ENCODE results near the gene DCLRE1C. TPM values are rescaled to one million over a fixed set of nuclear protein-coding genes. Genes with fewer than 3 reads are reported as not detected.

Gene DCLRE1C
- total and polyA plus RNA-seq, 2 of the 8 experiments (the other 6 are each of a cell fraction or from before 2014, with no cell fraction given): 0.77 to 7.4 TPM

GRCh38 chr10:14982744-14983143, 28.8 kb upstream of the DCLRE1C start (continued):
- TF ChIP-seq CHD2 (IDR thresholded peaks at IDR 0.05; ENCODE audit: low read length) (no peak), FOSL1 (IDR thresholded peaks at IDR 0.05; ENCODE audit: insufficient read depth, low read depth, low read length) (no peak), POLR2A (IDR thresholded peaks at IDR 0.05; ENCODE audit: control extremely low read depth in 1 of 2, low read depth in 2 of 2, low read length in 2 of 2) (no peak)

All from H1 (cell line).